ENCODE results near the gene FSTL4.

DNA sequence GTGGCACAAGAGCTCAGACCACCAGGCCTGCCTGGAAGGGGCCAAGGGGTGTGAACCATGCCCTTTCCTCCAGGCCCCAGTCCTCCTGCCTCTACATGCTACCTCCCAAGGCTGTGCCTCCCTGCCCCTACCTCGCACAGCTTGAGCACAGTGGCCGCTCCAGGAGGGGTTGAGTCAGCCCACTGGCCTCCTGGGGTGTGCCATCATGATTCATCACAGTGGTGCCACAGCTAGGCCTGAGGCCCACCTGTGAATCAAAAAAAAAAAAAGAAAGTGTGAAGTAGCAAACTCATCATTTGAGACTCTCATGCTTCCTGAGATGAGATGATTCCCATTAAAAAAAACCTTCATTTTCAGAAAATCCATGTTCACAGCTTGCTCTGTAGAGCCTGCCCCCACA lies 320.0 kb downstream of the FSTL4 start:
- TF ChIP-seq, protein P1, sequence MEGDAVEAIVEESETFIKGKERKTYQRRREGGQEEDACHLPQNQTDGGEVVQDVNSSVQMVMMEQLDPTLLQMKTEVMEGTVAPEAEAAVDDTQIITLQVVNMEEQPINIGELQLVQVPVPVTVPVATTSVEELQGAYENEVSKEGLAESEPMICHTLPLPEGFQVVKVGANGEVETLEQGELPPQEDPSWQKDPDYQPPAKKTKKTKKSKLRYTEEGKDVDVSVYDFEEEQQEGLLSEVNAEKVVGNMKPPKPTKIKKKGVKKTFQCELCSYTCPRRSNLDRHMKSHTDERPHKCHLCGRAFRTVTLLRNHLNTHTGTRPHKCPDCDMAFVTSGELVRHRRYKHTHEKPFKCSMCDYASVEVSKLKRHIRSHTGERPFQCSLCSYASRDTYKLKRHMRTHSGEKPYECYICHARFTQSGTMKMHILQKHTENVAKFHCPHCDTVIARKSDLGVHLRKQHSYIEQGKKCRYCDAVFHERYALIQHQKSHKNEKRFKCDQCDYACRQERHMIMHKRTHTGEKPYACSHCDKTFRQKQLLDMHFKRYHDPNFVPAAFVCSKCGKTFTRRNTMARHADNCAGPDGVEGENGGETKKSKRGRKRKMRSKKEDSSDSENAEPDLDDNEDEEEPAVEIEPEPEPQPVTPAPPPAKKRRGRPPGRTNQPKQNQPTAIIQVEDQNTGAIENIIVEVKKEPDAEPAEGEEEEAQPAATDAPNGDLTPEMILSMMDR (IDR thresholded peaks at IDR 0.05; ENCODE audit: borderline replicate concordance, extremely low read depth, low read length, poor library complexity, severe bottlenecking): no peak
- no peak for TF ChIP-seq EZH2 (IDR thresholded peaks at IDR 0.05; ENCODE audit: borderline replicate concordance, low read depth, low read length, severe bottlenecking)
